HG02840 (cell line): ENCODE results near the gene TMEM132A.

Experiments used
- ATAC-seq: cut with Tn5 transposase; IDR thresholded peaks from one replicate; pipeline ENCODE4 v1.9.1; 2021; ENCODE audit warnings: mild to moderate bottlenecking, moderate library complexity, moderate number of reproducible peaks; ENCODE audit not compliant: unreplicated experiment, low FRiP score

The TMEM132A gene, protein sequence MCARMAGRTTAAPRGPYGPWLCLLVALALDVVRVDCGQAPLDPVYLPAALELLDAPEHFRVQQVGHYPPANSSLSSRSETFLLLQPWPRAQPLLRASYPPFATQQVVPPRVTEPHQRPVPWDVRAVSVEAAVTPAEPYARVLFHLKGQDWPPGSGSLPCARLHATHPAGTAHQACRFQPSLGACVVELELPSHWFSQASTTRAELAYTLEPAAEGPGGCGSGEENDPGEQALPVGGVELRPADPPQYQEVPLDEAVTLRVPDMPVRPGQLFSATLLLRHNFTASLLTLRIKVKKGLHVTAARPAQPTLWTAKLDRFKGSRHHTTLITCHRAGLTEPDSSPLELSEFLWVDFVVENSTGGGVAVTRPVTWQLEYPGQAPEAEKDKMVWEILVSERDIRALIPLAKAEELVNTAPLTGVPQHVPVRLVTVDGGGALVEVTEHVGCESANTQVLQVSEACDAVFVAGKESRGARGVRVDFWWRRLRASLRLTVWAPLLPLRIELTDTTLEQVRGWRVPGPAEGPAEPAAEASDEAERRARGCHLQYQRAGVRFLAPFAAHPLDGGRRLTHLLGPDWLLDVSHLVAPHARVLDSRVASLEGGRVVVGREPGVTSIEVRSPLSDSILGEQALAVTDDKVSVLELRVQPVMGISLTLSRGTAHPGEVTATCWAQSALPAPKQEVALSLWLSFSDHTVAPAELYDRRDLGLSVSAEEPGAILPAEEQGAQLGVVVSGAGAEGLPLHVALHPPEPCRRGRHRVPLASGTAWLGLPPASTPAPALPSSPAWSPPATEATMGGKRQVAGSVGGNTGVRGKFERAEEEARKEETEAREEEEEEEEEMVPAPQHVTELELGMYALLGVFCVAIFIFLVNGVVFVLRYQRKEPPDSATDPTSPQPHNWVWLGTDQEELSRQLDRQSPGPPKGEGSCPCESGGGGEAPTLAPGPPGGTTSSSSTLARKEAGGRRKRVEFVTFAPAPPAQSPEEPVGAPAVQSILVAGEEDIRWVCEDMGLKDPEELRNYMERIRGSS

DNA sequence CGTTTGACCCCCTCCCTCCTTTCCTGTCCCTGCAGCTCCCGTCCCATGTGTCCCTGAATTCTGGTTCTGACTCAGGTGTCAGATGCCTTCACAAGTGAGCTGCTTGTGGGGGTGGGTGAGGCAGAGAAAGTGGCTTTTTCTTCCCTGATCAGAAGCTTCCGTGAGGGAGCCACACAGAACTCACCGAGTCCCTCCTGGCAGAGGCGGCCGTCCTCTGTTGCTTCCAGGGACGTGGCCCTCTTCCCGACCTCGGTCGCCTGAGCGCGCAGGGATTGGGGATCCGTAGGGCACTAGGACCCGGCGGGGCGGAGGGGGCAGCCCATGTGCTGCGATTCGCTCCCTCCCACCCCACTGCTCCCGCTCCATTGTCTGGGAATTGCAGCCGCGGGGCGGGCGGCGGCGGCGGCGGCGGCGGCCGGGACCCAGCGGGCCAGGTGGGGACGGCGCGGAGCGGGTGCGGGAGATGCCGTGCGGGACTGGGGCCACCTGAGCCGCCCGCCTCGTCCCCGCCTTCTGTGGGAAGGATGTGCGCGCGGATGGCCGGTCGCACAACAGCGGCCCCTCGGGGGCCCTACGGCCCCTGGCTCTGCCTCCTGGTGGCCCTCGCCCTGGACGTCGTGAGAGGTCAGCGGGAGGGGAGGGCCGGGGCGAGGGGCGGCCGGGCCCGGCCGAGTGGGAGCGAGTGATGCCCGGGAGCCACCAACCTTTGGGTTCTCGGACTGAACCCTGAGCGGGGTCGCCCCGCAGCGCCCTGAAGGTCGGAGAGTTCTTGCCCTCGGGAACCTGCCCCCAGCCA lies at the start of gene TMEM132A:
TMEM132A (plus strand) TSS at position 351 of the 796 bp plus-strand sequence; CDS start at position 525, 174 bp downstream.
- ATAC-seq: no peak

GRCh38 chr11:60875366-60876167 lies 48.7 kb upstream of the TMEM132A start:
- no peak for ATAC-seq

- no peak for ATAC-seq
These were observed 48.1 kb upstream of the TMEM132A start for GRCh38 chr11:60876168-60876485.

DNA sequence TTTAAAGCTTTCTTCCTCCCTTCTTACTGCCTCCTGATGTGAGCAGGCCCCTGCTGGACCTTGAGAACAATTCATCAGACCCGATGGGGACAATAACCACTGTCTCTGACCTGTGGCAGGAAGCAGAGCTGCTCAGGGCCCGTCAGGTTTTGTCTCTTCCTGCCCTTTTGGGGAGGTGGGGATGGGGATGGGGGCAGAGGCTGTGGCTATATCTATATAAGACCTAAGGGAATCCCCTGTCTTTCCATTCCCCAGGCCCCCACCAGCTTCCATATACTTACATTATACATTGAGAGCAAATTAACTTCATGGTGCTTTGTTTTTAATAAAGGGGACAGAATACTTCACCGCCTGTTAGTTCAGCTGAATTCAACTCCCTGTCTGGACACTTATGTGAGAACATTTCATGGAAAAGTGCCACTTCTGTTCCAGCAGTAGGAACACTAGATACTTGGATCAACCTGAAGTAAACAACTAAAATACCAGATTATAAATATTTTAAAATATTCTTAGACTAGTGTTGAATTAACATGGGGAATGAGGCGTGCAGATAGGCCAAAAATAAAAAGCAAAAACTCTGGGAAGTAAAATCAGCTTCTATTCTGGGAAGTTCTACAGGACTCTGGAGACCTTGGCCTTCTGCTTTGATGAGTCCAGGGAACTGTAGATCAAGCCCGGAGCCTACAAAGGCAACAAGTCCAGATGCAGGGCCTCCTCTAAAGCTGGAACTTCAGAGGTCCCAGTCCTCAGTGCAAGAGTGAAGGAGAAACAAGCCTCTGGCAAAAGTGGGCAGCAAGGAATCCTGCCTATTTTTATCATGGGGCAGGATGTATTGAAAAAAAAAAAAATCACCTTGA lies 45.8 kb upstream of the TMEM132A start:
- no peak for ATAC-seq

- ATAC-seq: no peak
These were observed 45.2 kb upstream of the TMEM132A start for GRCh38 chr11:60879104-60879503.

DNA sequence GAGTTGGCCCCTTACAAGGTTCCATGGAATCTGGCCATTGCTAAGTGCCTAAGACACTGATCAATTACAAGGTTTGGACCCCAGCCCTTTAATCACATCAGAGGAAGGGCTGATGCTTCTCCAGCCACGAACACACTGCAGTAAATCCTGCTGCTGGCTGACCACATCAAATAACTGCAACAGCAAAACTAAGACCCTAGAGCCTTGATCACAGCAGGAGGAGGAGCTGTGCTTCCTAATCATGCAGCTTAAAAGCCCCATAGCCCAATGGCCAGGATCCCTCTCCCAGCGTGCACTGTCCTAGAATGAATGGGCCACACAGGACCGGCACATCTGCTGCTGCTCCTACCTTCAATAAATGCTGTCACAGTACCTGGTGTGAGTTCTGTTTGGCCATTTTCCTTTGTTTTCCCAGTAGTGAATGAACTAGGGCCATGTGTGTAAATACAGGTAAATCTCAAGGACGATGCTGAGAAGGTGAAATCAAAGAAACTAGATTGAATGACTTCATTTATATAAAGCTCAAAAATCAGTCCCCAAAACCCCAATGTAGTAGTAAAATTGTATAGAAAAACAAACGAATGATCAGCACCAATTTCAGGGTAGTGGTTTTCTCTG lies 44.2 kb upstream of the TMEM132A start:
- no peak for ATAC-seq

GRCh38 chr11:60880643-60881282 lies 43.5 kb upstream of the TMEM132A start:
- no peak for ATAC-seq

GRCh38 chr11:60887556-60887955 lies 36.7 kb upstream of the TMEM132A start:
- ATAC-seq: no peak

DNA sequence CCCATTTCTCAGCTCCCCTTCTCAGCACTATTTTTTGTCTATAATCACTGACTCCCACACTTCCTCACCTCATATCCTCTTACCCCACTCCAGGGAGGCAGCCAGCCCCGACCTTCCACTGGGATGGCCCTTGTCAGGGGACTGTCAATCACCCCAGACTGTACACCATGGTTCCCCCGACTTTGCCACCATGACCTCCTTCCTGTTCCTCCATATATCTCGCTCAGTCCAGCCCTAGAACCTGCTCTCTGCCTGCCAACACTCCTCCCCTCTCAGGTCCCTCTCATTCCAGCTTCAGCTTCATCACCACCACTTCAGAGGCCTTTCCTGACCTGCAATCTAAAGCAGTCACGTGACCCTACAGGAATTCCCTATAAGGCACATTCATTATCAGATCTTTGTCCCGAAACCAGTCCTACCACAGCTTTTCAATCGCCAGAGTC lies 34.4 kb upstream of the TMEM132A start:
- no peak for ATAC-seq

- ATAC-seq: no peak
These were observed 33.6 kb upstream of the TMEM132A start for GRCh38 chr11:60890696-60891095.

GRCh38 chr11:60891103-60891741 lies 33.0 kb upstream of the TMEM132A start:
- no peak for ATAC-seq

DNA sequence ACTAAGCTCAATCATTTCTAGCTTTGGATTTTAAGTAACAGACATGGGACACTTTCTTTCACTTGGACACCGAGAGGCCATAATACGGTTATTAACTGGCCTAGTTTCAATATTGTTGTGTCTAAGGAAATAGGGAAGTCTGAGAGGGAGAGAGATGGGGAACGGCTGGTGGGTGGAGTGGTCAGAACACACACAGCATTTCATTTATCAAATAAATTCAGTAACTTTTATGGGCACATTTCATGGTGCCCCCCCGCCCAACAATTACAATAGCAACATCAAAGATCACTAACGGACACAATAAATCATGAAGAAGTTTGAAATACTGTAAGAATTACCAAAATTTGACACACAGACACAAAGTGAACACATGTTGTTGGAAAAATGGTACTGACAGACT lies 28.6 kb upstream of the TMEM132A start:
- ATAC-seq: no peak

GRCh38 chr11:60897496-60897895 lies 26.8 kb upstream of the TMEM132A start:
- no peak for ATAC-seq

- no peak for ATAC-seq
These were observed 25.0 kb upstream of the TMEM132A start for GRCh38 chr11:60899046-60899936.

DNA sequence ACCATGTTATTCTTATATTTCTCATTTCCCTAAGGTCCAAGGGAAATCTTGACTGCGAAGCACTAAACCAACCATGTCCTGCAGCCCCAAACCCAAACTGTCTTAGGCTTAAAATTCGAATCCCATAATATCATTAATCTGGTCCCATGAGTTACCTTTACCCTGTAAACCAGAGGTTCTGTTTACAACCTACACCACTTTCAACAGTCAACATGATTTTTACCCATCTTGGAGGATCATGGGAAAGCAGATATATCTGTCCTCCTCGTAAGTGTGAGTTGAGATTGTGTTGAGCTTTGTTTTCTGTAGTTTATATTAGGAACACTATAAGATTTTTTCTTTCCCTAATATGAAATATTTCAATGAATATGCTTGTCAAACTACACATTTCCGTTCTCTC lies 24.3 kb upstream of the TMEM132A start:
- ATAC-seq: no peak

DNA sequence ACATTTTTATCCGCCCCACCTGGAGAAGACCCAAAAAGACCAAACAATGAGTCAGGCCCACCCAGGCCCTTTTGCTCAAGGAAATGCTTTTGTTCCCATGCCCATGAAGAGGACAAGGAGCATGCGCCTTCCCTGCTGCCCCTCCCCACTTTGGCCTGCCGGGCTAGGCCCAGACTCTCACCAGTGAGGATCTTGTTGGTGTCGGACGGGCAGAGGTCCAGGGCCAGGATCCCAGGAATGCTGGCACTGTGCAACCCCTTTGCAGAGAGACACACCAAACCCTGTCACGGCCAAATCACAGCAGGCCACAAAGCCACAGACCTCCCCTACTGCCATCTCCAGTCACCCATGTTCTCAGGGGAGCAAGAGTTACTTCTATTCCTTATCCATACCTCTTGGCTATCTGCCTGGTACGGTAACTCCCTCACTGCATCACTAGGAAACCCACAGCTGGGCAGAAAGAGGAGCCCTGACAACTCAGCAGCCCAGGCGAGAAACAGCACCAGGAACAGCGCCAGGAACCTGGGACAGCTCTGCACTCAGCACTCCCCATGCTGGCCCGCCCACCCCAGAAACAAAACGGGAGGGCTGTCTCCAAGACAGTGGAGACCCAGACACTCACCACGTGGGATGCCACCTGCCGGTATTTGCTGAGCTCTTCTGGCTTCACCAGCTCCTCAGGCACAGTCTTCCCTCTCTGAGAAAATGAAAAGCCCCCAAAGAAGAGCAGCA lies 23.4 kb upstream of the TMEM132A start:
- ATAC-seq: no peak
